ENCODE measurements around the gene DCC.

GRCh38 chr18:52766002-52766545 is 426.1 kb downstream of the DCC start:
- TF ChIP-seq CTCF (IDR thresholded peaks at IDR 0.05) (no peak), POLR2A (IDR thresholded peaks at IDR 0.05) (no peak)
